HEK293 (cell line): ENCODE data around the gene ANKRD50.

Experiments
- CTCF ChIA-PET: fragments of 350-600 bp; formaldehyde crosslinking; extraction: SDS; loops from one replicate; lab custom pipeline; 2021; ENCODE audit warnings: antibody characterized with exemption; lab: Yijun Ruan, JAX
- POLR2A ChIA-PET: fragments of 300-600 bp; formaldehyde crosslinking; extraction: SDS; loops from one replicate; lab custom pipeline; 2020; ENCODE audit warnings: antibody characterized with exemption, inconsistent platforms; lab: Yijun Ruan, JAX
- H3K27ac ChIP-seq: fragments of 200-500 bp; sonication (Bioruptor generic); 2 replicates; pipeline ENCODE4 v1.5.1; 2014; ENCODE audit warnings: low read depth, low read length, control low read depth, inconsistent platforms; ENCODE audit errors: extremely low read depth
- H3K36me3 ChIP-seq, 2 experiments: fragments of 200-500 bp in 1 of 2; sonication (Bioruptor generic) in 1 of 2; 1 replicate in 1 of 2; 2 replicates in 1 of 2; pipeline ENCODE4 v1.5.1; 2014 to 2017; ENCODE audit warnings: inconsistent platforms in 2 of 2, low read length in 2 of 2; ENCODE audit not compliant: control insufficient read depth in 2 of 2, insufficient read depth in 1 of 2
- H3K4me1 ChIP-seq: fragments of 200-500 bp; sonication (Bioruptor generic); 2 replicates; pipeline ENCODE4 v1.5.1; 2014; ENCODE audit warnings: mild to moderate bottlenecking, low read length, inconsistent platforms; ENCODE audit not compliant: control insufficient read depth, insufficient read depth
- H3K4me3 ChIP-seq: 2 replicates; pipeline ENCODE4 v1.5.1; 2011; ENCODE audit warnings: low read depth, mild to moderate bottlenecking, control low read depth, low read length, moderate library complexity
- H3K9me3 ChIP-seq: fragments of 200-500 bp; sonication (Bioruptor generic); 2 replicates; pipeline ENCODE4 v1.5.1; 2014; ENCODE audit warnings: low read depth, low read length, inconsistent platforms; ENCODE audit not compliant: control insufficient read depth, insufficient read depth
- GLI2 ChIP-seq: fragments of 450-650 bp; formaldehyde crosslinking; IDR thresholded peaks from 2 replicates; pipeline ENCODE4; 2017; ENCODE audit warnings: missing biosample characterization, missing genetic modification characterization, low read depth, borderline replicate concordance
- GLI4 ChIP-seq: fragments of 450-650 bp; formaldehyde crosslinking; IDR thresholded peaks from 2 replicates; pipeline ENCODE4 v1.5.1; 2016; ENCODE audit warnings: missing biosample characterization, missing genetic modification characterization
- GLIS1 ChIP-seq: fragments of 450-650 bp; formaldehyde crosslinking; IDR thresholded peaks from 2 replicates; pipeline ENCODE4 v1.5.1; 2016; ENCODE audit warnings: missing biosample characterization, missing genetic modification characterization
- HIC1 ChIP-seq: fragments of 450-650 bp; formaldehyde crosslinking; IDR thresholded peaks from 2 replicates; pipeline ENCODE4 v1.5.1; 2016; ENCODE audit warnings: missing biosample characterization, missing genetic modification characterization
- REST ChIP-seq: fragments of 450-650 bp; formaldehyde crosslinking; IDR thresholded peaks from 2 replicates; pipeline ENCODE4 v1.5.1; 2016; ENCODE audit warnings: missing biosample characterization, missing genetic modification characterization
- YY1 ChIP-seq: fragments of 450-650 bp; formaldehyde crosslinking; IDR thresholded peaks from 2 replicates; pipeline ENCODE4 v1.5.1; 2018; ENCODE audit warnings: missing biosample characterization, missing genetic modification characterization
- ZBTB17 ChIP-seq: fragments of 450-650 bp; formaldehyde crosslinking; IDR thresholded peaks from 2 replicates; pipeline ENCODE4 v1.5.1; 2016; ENCODE audit warnings: missing biosample characterization, missing genetic modification characterization
- ZBTB26 ChIP-seq: fragments of 450-650 bp; formaldehyde crosslinking; optimal IDR thresholded peaks from 2 replicates; pipeline ENCODE3; 2016; ENCODE audit warnings: missing biosample characterization, mild to moderate bottlenecking, missing genetic modification characterization
- ZEB2 ChIP-seq: fragments of 450-650 bp; formaldehyde crosslinking; IDR thresholded peaks from 2 replicates; pipeline ENCODE4 v1.5.1; 2016; ENCODE audit warnings: missing biosample characterization, missing genetic modification characterization
- ZNF18 ChIP-seq: fragments of 450-650 bp; formaldehyde crosslinking; IDR thresholded peaks from 2 replicates; pipeline ENCODE4 v1.5.1; 2016; ENCODE audit warnings: missing biosample characterization, missing genetic modification characterization
- ZNF19 ChIP-seq: fragments of 450-650 bp; formaldehyde crosslinking; IDR thresholded peaks from 2 replicates; pipeline ENCODE4; 2016; ENCODE audit warnings: missing biosample characterization, missing genetic modification characterization, low read depth
- ZNF518A ChIP-seq: fragments of 450-650 bp; formaldehyde crosslinking; conservative IDR thresholded peaks from 2 replicates; pipeline ENCODE4 v1.5.1; 2016; ENCODE audit warnings: low read depth, missing biosample characterization, missing genetic modification characterization
- ZNF521 ChIP-seq: fragments of 450-650 bp; formaldehyde crosslinking; IDR thresholded peaks from 2 replicates; pipeline ENCODE4 v1.5.1; 2017; ENCODE audit warnings: missing biosample characterization, mild to moderate bottlenecking, missing genetic modification characterization
- ZNF544 ChIP-seq: fragments of 450-650 bp; formaldehyde crosslinking; IDR thresholded peaks from 2 replicates; pipeline ENCODE4 v1.5.0; 2017; ENCODE audit warnings: missing biosample characterization, missing genetic modification characterization
- ZNF548 ChIP-seq: fragments of 450-650 bp; formaldehyde crosslinking; IDR thresholded peaks from 2 replicates; pipeline ENCODE4 v1.5.1; 2016; ENCODE audit warnings: missing biosample characterization, missing genetic modification characterization
- ZNF549 ChIP-seq: fragments of 450-650 bp; IDR thresholded peaks from 2 replicates; pipeline ENCODE4 v1.5.1; 2018; ENCODE audit warnings: missing biosample characterization, missing genetic modification characterization, mild to moderate bottlenecking, inconsistent platforms, moderate library complexity

ANKRD50 gene

GRCh38 chr4:124736526-124736925 is 24.0 kb upstream of the ANKRD50 start:
- H3K27ac ChIP-seq = no peak overlapping the region
- POLR2A ChIA-PET = no interaction called here
- H3K4me1 ChIP-seq = no peaks in the 10 kb centered on the region
- no peak overlapping the region for H3K4me3 ChIP-seq
- H3K9me3 ChIP-seq = no peaks in the 10 kb centered on the region
- TF ChIP-seq ZNF18 (tag by site-specific recombination) = no peak
- TF ChIP-seq GLI2 (tag by site-specific recombination) = no peak
- CTCF ChIA-PET = no interaction called here
- no peaks in the 10 kb centered on the region for H3K36me3 ChIP-seq

GRCh38 chr4:124727331-124727890 is 14.9 kb upstream of the ANKRD50 start:
- ChIA-PET POLR2A (no interaction called here), CTCF (no interaction called here)
- Histone ChIP-seq H3K27ac (no peak overlapping the region), H3K36me3 (no peaks in the 10 kb centered on the region), H3K4me1 (no peaks in the 10 kb centered on the region), H3K4me3 (no peak overlapping the region), H3K9me3 (no peaks in the 10 kb centered on the region)
- no peak for TF ChIP-seq YY1 (tag by site-specific recombination)
- no peak for TF ChIP-seq GLIS1
- TF ChIP-seq ZNF549 (tag by site-specific recombination) = no peak
- no peak for TF ChIP-seq ZNF548 (tag by site-specific recombination)
- no peak for TF ChIP-seq GLI2 (tag by site-specific recombination)
- TF ChIP-seq REST (tag by site-specific recombination) = no peak
- TF ChIP-seq ZBTB26 (tag by site-specific recombination) = no peak
- TF ChIP-seq ZEB2 (tag by site-specific recombination) = no peak
- TF ChIP-seq HIC1 = no peak
- TF ChIP-seq ZNF544 = no peak
- TF ChIP-seq ZBTB17 (tag by site-specific recombination) = no peak
- no peak for TF ChIP-seq ZNF521 (tag by site-specific recombination)
- TF ChIP-seq ZNF518A (tag by site-specific recombination) = no peak
- TF ChIP-seq GLI4 = no peak
- no peak for TF ChIP-seq ZNF19 (tag by site-specific recombination)
